K562 (cell line): ENCODE data around the gene MRPL38. TPM values are rescaled to one million over a fixed set of nuclear protein-coding genes. Genes with fewer than 3 reads are reported as not detected.

Experiments used
- ATF3 ChIP-seq, 2 experiments: fragments of 450-650 bp in 1 of 2; sonication (generic) in 1 of 2; formaldehyde crosslinking in 1 of 2; IDR thresholded peaks in 1 of 2; conservative IDR thresholded peaks in 1 of 2; 2 replicates each; pipeline versions ENCODE4 v1.6.1 to v1.8.1; 2016 to 2023; ENCODE audit warnings: mild to moderate bottlenecking in 2 of 2, moderate library complexity in 2 of 2, inconsistent platforms in 1 of 2, missing genetic modification reagents in 1 of 2
- GABPB1 ChIP-seq: sonication (generic); formaldehyde crosslinking; IDR thresholded peaks from 2 replicates; pipeline ENCODE4 v1.8.0; 2022; ENCODE audit warnings: mild to moderate bottlenecking, missing genetic modification reagents
- LARP7 ChIP-seq: fragments of 450-650 bp; IDR thresholded peaks from 2 replicates; pipeline ENCODE4 v1.6.1; 2016
- NEUROD1 ChIP-seq: fragments of 150-350 bp; IDR thresholded peaks from 2 replicates; pipeline ENCODE4 v1.6.1; 2014; ENCODE audit warnings: borderline replicate concordance, low read length, low read depth; ENCODE audit not compliant: partially characterized antibody
- PBX2 ChIP-seq, 2 experiments: IDR thresholded peaks in 1 of 2; conservative IDR thresholded peaks in 1 of 2; 2 replicates each; pipeline ENCODE4 v1.6.1; 2016; ENCODE audit warnings: low read depth in 2 of 2, mild to moderate bottlenecking in 1 of 2, missing compliant biosample characterization in 1 of 2, missing genetic modification characterization in 1 of 2, moderate library complexity in 1 of 2
- PHF21A ChIP-seq: fragments of 450-650 bp; IDR thresholded peaks from 2 replicates; pipeline ENCODE4 v1.6.1; 2017; ENCODE audit warnings: low read depth, borderline replicate concordance
- POLR2H ChIP-seq: IDR thresholded peaks from 2 replicates; pipeline ENCODE4 v1.6.1; 2016; ENCODE audit warnings: missing genetic modification characterization, low read depth, mild to moderate bottlenecking, control low read depth, missing compliant biosample characterization, moderate library complexity
- SMARCA5 ChIP-seq: fragments of 450-650 bp; IDR thresholded peaks from 2 replicates; pipeline ENCODE4 v1.6.1; 2016
- XRCC4 ChIP-seq: IDR thresholded peaks from one replicate; pipeline ENCODE4 v1.6.1; 2011; ENCODE audit not compliant: insufficient read depth, insufficient read length; ENCODE audit errors: extremely low read depth
- ZNF124 ChIP-seq: sonication (generic); formaldehyde crosslinking; IDR thresholded peaks from 2 replicates; pipeline ENCODE4 v1.8.1; 2022; ENCODE audit warnings: missing genetic modification reagents
- polyA plus RNA-seq, 8 experiments: library from polyadenylated mRNA; depleted of rRNA in 4 of 8; stranded (reverse) in 5 of 8; unstranded in 3 of 8; fragments of >200 nt; fragmentation: Nextera tagmentation in 2 of 8; fragmentation: Illumina TruSeq in 1 of 8; extraction: Ambion mirVana in 2 of 8; extraction: Trizol in 1 of 8; gene quantifications; 2 replicates each; pipeline versions ENCODE4 v1.2.1 to v1.2.3, GENCODE V29; 2011 to 2014; ENCODE audit warnings: inconsistent platforms in 1 of 8, missing spikeins in 1 of 8
- total RNA-seq, 7 experiments: library from RNA; depleted of rRNA in 6 of 7; stranded (reverse); fragments of >200 nt in 6 of 7; fragmentation: Illumina TruSeq in 2 of 7; extraction: Trizol in 2 of 7; gene quantifications; 2 replicates each; pipeline versions ENCODE4 v1.2.1 to v1.2.3, GENCODE V29; 2011 to 2021; ENCODE audit warnings: low replicate concordance in 1 of 7
- TF ChIP-seq, protein P1 (sequence below): sonication (generic); formaldehyde crosslinking; IDR thresholded peaks from 2 replicates; pipeline ENCODE4 v1.8.0; 2022; ENCODE audit warnings: mild to moderate bottlenecking, low read depth, missing genetic modification reagents
- TF ChIP-seq, protein P2 (sequence below): fragments of 450-650 bp; formaldehyde crosslinking; IDR thresholded peaks from 2 replicates; pipeline ENCODE4 v1.4.0; 2020; ENCODE audit warnings: mild to moderate bottlenecking
- TF ChIP-seq, protein P3 (sequence below): fragments of 200-800 bp; sonication (Bioruptor generic); IDR thresholded peaks from 2 replicates; pipeline ENCODE4 v1.6.1; 2016; ENCODE audit warnings: missing genetic modification characterization, missing compliant biosample characterization

MRPL38 gene
- total and polyA plus RNA-seq, 9 of the 15 experiments (the other 6 are each of a cell fraction or from before 2014, with no cell fraction given), result 4.5 to 154 (median 48.5) TPM

DNA sequence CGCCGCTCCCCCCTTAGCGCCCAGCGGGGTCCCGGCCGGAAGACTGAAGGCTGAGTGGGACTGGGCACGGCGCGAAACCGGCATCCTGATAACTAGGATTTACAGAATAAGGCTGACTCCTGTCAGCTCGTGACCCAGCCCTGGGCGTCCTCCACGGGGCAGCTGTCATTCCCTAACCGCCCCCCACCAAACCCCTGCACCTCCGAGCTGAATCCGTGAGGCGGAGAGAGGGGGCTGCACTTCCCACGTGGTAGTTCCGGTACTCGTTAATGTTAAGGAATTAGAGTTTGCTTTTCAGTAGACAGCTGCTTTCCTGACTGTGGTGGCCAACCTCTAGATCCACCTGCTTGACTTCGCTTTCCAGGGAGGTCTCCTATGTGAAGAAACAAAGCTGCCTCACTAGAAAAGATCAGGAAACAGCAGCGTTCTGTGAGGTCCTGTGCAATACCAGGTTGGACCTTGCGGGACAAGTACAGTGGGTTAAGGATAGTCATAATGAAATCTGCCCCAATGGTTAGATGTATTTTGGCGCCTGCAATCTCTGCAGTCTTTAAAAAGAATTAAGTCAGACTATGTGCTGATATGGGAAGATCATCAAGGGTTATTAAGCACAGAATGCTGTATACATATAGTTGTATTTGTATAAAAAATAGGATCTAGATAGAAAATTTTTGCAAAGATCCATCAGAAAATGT, 48.5 kb downstream of the MRPL38 start (continued):
- TF ChIP-seq POLR2H (no peak; the same call in 1 of the 2 replicates), NEUROD1 (no peak), SMARCA5 (no peak), XRCC4 (no peak), LARP7 (no peak), ATF3 (IDR thresholded peaks at IDR 0.05) (no peak), ATF3 (CRISPR knock-in tag; conservative IDR thresholded peaks at IDR 0.05) (no peak), GABPB1 (CRISPR knock-in tag) (0 out of 2 replicates have a peak, but pooled peaks have one; percentile 9), ZNF124 (CRISPR knock-in tag) (no peak), PBX2 (CRISPR knock-in tag; IDR thresholded peaks at IDR 0.05; ENCODE audit: low read depth) (no peak), PBX2 (tag; conservative IDR thresholded peaks at IDR 0.05; ENCODE audit: low read depth) (no peak), PHF21A (peak; percentile 16; the same call in 1 of the 2 replicates)
- TF ChIP-seq, protein P1, sequence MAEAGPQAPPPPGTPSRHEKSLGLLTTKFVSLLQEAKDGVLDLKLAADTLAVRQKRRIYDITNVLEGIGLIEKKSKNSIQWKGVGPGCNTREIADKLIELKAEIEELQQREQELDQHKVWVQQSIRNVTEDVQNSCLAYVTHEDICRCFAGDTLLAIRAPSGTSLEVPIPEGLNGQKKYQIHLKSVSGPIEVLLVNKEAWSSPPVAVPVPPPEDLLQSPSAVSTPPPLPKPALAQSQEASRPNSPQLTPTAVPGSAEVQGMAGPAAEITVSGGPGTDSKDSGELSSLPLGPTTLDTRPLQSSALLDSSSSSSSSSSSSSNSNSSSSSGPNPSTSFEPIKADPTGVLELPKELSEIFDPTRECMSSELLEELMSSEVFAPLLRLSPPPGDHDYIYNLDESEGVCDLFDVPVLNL (CRISPR knock-in tag), result no peak
- TF ChIP-seq, protein P2, sequence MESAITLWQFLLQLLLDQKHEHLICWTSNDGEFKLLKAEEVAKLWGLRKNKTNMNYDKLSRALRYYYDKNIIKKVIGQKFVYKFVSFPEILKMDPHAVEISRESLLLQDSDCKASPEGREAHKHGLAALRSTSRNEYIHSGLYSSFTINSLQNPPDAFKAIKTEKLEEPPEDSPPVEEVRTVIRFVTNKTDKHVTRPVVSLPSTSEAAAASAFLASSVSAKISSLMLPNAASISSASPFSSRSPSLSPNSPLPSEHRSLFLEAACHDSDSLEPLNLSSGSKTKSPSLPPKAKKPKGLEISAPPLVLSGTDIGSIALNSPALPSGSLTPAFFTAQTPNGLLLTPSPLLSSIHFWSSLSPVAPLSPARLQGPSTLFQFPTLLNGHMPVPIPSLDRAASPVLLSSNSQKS, result no peak
- TF ChIP-seq, protein P3, sequence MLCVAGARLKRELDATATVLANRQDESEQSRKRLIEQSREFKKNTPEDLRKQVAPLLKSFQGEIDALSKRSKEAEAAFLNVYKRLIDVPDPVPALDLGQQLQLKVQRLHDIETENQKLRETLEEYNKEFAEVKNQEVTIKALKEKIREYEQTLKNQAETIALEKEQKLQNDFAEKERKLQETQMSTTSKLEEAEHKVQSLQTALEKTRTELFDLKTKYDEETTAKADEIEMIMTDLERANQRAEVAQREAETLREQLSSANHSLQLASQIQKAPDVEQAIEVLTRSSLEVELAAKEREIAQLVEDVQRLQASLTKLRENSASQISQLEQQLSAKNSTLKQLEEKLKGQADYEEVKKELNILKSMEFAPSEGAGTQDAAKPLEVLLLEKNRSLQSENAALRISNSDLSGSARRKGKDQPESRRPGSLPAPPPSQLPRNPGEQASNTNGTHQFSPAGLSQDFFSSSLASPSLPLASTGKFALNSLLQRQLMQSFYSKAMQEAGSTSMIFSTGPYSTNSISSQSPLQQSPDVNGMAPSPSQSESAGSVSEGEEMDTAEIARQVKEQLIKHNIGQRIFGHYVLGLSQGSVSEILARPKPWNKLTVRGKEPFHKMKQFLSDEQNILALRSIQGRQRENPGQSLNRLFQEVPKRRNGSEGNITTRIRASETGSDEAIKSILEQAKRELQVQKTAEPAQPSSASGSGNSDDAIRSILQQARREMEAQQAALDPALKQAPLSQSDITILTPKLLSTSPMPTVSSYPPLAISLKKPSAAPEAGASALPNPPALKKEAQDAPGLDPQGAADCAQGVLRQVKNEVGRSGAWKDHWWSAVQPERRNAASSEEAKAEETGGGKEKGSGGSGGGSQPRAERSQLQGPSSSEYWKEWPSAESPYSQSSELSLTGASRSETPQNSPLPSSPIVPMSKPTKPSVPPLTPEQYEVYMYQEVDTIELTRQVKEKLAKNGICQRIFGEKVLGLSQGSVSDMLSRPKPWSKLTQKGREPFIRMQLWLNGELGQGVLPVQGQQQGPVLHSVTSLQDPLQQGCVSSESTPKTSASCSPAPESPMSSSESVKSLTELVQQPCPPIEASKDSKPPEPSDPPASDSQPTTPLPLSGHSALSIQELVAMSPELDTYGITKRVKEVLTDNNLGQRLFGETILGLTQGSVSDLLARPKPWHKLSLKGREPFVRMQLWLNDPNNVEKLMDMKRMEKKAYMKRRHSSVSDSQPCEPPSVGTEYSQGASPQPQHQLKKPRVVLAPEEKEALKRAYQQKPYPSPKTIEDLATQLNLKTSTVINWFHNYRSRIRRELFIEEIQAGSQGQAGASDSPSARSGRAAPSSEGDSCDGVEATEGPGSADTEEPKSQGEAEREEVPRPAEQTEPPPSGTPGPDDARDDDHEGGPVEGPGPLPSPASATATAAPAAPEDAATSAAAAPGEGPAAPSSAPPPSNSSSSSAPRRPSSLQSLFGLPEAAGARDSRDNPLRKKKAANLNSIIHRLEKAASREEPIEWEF (CRISPR knock-in tag), result no peak
